ENCODE data around the gene CHN2. TPM values are rescaled to one million over a fixed set of nuclear protein-coding genes. Genes with fewer than 3 reads are reported as not detected.

Gene CHN2
- total RNA-seq, 1 donor from 2014 or later, result 0.73 TPM

GRCh38 chr7:29193316-29194205 lies 1.0 kb upstream of the CHN2 start:
- no peak overlapping the region for H3K27ac Mint-ChIP-seq
- H3K27me3 Mint-ChIP-seq (ENCODE audit: low read depth), result peaks cover 63% of the 10 kb centered on the region

GRCh38 chr7:29194206-29194593 lies 375 bp upstream of the CHN2 start:
- no peak for DNase-seq (ENCODE audit: low spot score)
- Mint-ChIP-seq H3K4me1 (ENCODE audit: low read depth) (peaks cover 20% of the 10 kb centered on the region), H3K27me3 (ENCODE audit: low read depth) (peaks cover 66% of the 10 kb centered on the region), H3K36me3 (ENCODE audit: low read depth) (no peaks in the 10 kb centered on the region), H3K27ac (no peak overlapping the region), H3K9me3 (no peaks in the 10 kb centered on the region), H3K4me3 (ENCODE audit: low read depth) (peak overlapping the region; percentile 62)
- intact Hi-C loops (cut with micrococcal nuclease), result no loop called here

More at GRCh38 chr7:29193316-29194205, 1.0 kb upstream of the CHN2 start:
- Mint-ChIP-seq H3K9me3 (no peaks in the 10 kb centered on the region), H3K4me1 (ENCODE audit: low read depth) (peaks cover 20% of the 10 kb centered on the region), H3K4me3 (ENCODE audit: low read depth) (peak overlapping the region; percentile 52), H3K36me3 (ENCODE audit: low read depth) (no peaks in the 10 kb centered on the region)
- no peak for DNase-seq (ENCODE audit: low spot score)
- intact Hi-C loops (cut with micrococcal nuclease), result no loop called here

GRCh38 chr7:29196191-29196590 lies 1.6 kb downstream of the CHN2 start:
- H3K9me3 Mint-ChIP-seq, result no peaks in the 10 kb centered on the region
- no peak for DNase-seq (ENCODE audit: low spot score)
- peak overlapping the region; percentile 37 for H3K4me3 Mint-ChIP-seq (ENCODE audit: low read depth)
- H3K36me3 Mint-ChIP-seq (ENCODE audit: low read depth), result no peaks in the 10 kb centered on the region
- peaks cover 20% of the 10 kb centered on the region for H3K4me1 Mint-ChIP-seq (ENCODE audit: low read depth)
- H3K27ac Mint-ChIP-seq, result no peak overlapping the region
- H3K27me3 Mint-ChIP-seq (ENCODE audit: low read depth), result peaks cover 64% of the 10 kb centered on the region
- intact Hi-C loops (cut with micrococcal nuclease), result loop anchor here (5.0 kb wide), 2 partner anchors 46 to 91 kb away; no protein-coding TSS in a partner anchor

- Mint-ChIP-seq H3K36me3 (ENCODE audit: low read depth) (no peaks in the 10 kb centered on the region), H3K27ac (no peak overlapping the region), H3K4me3 (ENCODE audit: low read depth) (no peak overlapping the region), H3K9me3 (no peaks in the 10 kb centered on the region), H3K27me3 (ENCODE audit: low read depth) (peaks cover 65% of the 10 kb centered on the region), H3K4me1 (ENCODE audit: low read depth) (peaks cover 20% of the 10 kb centered on the region)
- intact Hi-C loops (cut with micrococcal nuclease), result loop anchor here (1.0 to 5.0 kb wide), 3 partner anchors 8 to 90 kb away; no protein-coding TSS in a partner anchor
- DNase-seq (ENCODE audit: low spot score), result no peak
Observed at GRCh38 chr7:29196971-29197595, 2.5 kb downstream of the CHN2 start.

- Mint-ChIP-seq H3K27me3 (ENCODE audit: low read depth) (peaks cover 59% of the 10 kb centered on the region), H3K27ac (no peak overlapping the region), H3K36me3 (ENCODE audit: low read depth) (no peaks in the 10 kb centered on the region), H3K4me1 (ENCODE audit: low read depth) (peaks cover 18% of the 10 kb centered on the region), H3K4me3 (ENCODE audit: low read depth) (no peak overlapping the region), H3K9me3 (no peaks in the 10 kb centered on the region)
- intact Hi-C loops (cut with micrococcal nuclease), result loop anchor here (1.0 to 5.0 kb wide), 3 partner anchors 9 to 89 kb away; no protein-coding TSS in a partner anchor
- DNase-seq (ENCODE audit: low spot score), result no peak
Observed at GRCh38 chr7:29197916-29198315, 3.3 kb downstream of the CHN2 start.

- Mint-ChIP-seq H3K27ac (no peak overlapping the region), H3K9me3 (no peaks in the 10 kb centered on the region), H3K27me3 (ENCODE audit: low read depth) (peaks cover 52% of the 10 kb centered on the region), H3K36me3 (ENCODE audit: low read depth) (no peaks in the 10 kb centered on the region), H3K4me1 (ENCODE audit: low read depth) (peaks cover 18% of the 10 kb centered on the region), H3K4me3 (ENCODE audit: low read depth) (no peak overlapping the region)
- intact Hi-C loops (cut with micrococcal nuclease), result loop anchor here (5.0 kb wide), 2 partner anchors 43 to 88 kb away; no protein-coding TSS in a partner anchor
- DNase-seq (ENCODE audit: low spot score), result no peak
Observed at GRCh38 chr7:29199776-29200175, 5.2 kb downstream of the CHN2 start.

- Mint-ChIP-seq H3K27ac (no peak overlapping the region), H3K4me3 (ENCODE audit: low read depth) (no peak overlapping the region), H3K36me3 (ENCODE audit: low read depth) (no peaks in the 10 kb centered on the region), H3K4me1 (ENCODE audit: low read depth) (peaks cover 6% of the 10 kb centered on the region), H3K9me3 (no peaks in the 10 kb centered on the region), H3K27me3 (ENCODE audit: low read depth) (peaks cover 33% of the 10 kb centered on the region)
- no peak for DNase-seq (ENCODE audit: low spot score)
- intact Hi-C loops (cut with micrococcal nuclease), result no loop called here
Observed at GRCh38 chr7:29202651-29203069, 8.1 kb downstream of the CHN2 start.

GRCh38 chr7:29204491-29205272 lies 10.1 kb downstream of the CHN2 start:
- no peak for DNase-seq (ENCODE audit: low spot score)
- Mint-ChIP-seq H3K9me3 (no peaks in the 10 kb centered on the region), H3K4me1 (ENCODE audit: low read depth) (peaks cover 15% of the 10 kb centered on the region), H3K36me3 (ENCODE audit: low read depth) (no peaks in the 10 kb centered on the region), H3K27me3 (ENCODE audit: low read depth) (peaks cover 18% of the 10 kb centered on the region), H3K27ac (no peak overlapping the region), H3K4me3 (ENCODE audit: low read depth) (no peak overlapping the region)
- intact Hi-C loops (cut with micrococcal nuclease), result no loop called here

GRCh38 chr7:29207162-29207801 lies 12.7 kb downstream of the CHN2 start:
- H3K9me3 Mint-ChIP-seq, result no peaks in the 10 kb centered on the region
- H3K4me1 Mint-ChIP-seq (ENCODE audit: low read depth), result peaks cover 15% of the 10 kb centered on the region
- no peak overlapping the region for H3K4me3 Mint-ChIP-seq (ENCODE audit: low read depth)
- intact Hi-C loops (cut with micrococcal nuclease), result no loop called here
- no peak for DNase-seq (ENCODE audit: low spot score)
- H3K27me3 Mint-ChIP-seq (ENCODE audit: low read depth), result peaks cover 5% of the 10 kb centered on the region
- H3K27ac Mint-ChIP-seq, result no peak overlapping the region
- H3K36me3 Mint-ChIP-seq (ENCODE audit: low read depth), result no peaks in the 10 kb centered on the region

- H3K27me3 Mint-ChIP-seq (ENCODE audit: low read depth), result peaks cover 5% of the 10 kb centered on the region
- no peaks in the 10 kb centered on the region for H3K9me3 Mint-ChIP-seq
- intact Hi-C loops (cut with micrococcal nuclease), result no loop called here
- no peak overlapping the region for H3K27ac Mint-ChIP-seq
- DNase-seq (ENCODE audit: low spot score), result no peak
- H3K4me1 Mint-ChIP-seq (ENCODE audit: low read depth), result peaks cover 15% of the 10 kb centered on the region
- H3K36me3 Mint-ChIP-seq (ENCODE audit: low read depth), result no peaks in the 10 kb centered on the region
- H3K4me3 Mint-ChIP-seq (ENCODE audit: low read depth), result no peak overlapping the region
Observed at GRCh38 chr7:29208410-29209250, 14.1 kb downstream of the CHN2 start.

- no peaks in the 10 kb centered on the region for H3K36me3 Mint-ChIP-seq (ENCODE audit: low read depth)
- H3K9me3 Mint-ChIP-seq, result no peaks in the 10 kb centered on the region
- no peak overlapping the region for H3K4me3 Mint-ChIP-seq (ENCODE audit: low read depth)
- peaks cover 15% of the 10 kb centered on the region for H3K4me1 Mint-ChIP-seq (ENCODE audit: low read depth)
- H3K27ac Mint-ChIP-seq, result no peak overlapping the region
- intact Hi-C loops (cut with micrococcal nuclease), result loop anchor here (10.0 kb wide), 1 partner anchor 135 kb away; no protein-coding TSS in a partner anchor
- peaks cover 10% of the 10 kb centered on the region for H3K27me3 Mint-ChIP-seq (ENCODE audit: low read depth)
- DNase-seq (ENCODE audit: low spot score), result no peak
Observed at GRCh38 chr7:29209745-29210144, 15.2 kb downstream of the CHN2 start.
